Activated CD8-positive, alpha-beta memory T cell treated with anti-CD3 and anti-CD28 coated beads, Interleukin-2, amount 50 U/mL, for 1 hour (primary cell): Measurements from ENCODE around the gene HOXA9.

Experiments
- DNase-seq: peaks from one replicate; pipeline ENCODE4 v3.0.0-alpha.2; 2020; ENCODE audit errors: extremely low read depth

Gene HOXA9

GRCh38 chr7:27142580-27143022, 22.7 kb downstream of the HOXA9 start:
- DNase-seq: no peak

GRCh38 chr7:27141923-27142579, 23.3 kb downstream of the HOXA9 start:
- DNase-seq: no peak

GRCh38 chr7:27141137-27141922, 24.0 kb downstream of the HOXA9 start:
- DNase-seq: no peak

GRCh38 chr7:27140126-27140857, 25.0 kb downstream of the HOXA9 start:
- DNase-seq: no peak

GRCh38 chr7:27139334-27140125, 25.8 kb downstream of the HOXA9 start:
- no peak for DNase-seq

- no peak for DNase-seq
Observed at GRCh38 chr7:27138985-27139333, 26.4 kb downstream of the HOXA9 start.

- no peak for DNase-seq
Observed at GRCh38 chr7:27138472-27138871, 26.9 kb downstream of the HOXA9 start.

GRCh38 chr7:27137640-27138315, 27.6 kb downstream of the HOXA9 start:
- no peak for DNase-seq

- DNase-seq: no peak
Observed at GRCh38 chr7:27134392-27134791, 30.9 kb downstream of the HOXA9 start.

GRCh38 chr7:27133409-27134231, 31.7 kb downstream of the HOXA9 start:
- DNase-seq: no peak

- no peak for DNase-seq
Observed at GRCh38 chr7:27132978-27133377, 32.4 kb downstream of the HOXA9 start.

GRCh38 chr7:27132214-27132613, 33.1 kb downstream of the HOXA9 start:
- DNase-seq: no peak

- no peak for DNase-seq
Observed at GRCh38 chr7:27131390-27131819, 33.9 kb downstream of the HOXA9 start.

GRCh38 chr7:27130540-27131389, 34.6 kb downstream of the HOXA9 start, which contains the start of gene HOXA4:
HOXA4 (minus strand) TSS chr7:27130757; CDS start chr7:27130733, 24 bp downstream.
- peak; percentile 33 for DNase-seq

- no peak for DNase-seq
Observed at GRCh38 chr7:27129729-27130539, 35.4 kb downstream of the HOXA9 start.

GRCh38 chr7:27128776-27129728, 36.3 kb downstream of the HOXA9 start:
- DNase-seq: no peak

GRCh38 chr7:27128034-27128433, 37.3 kb downstream of the HOXA9 start:
- DNase-seq: no peak
